Spleen (tissue), 11 donors: Measurements from ENCODE around the gene RAB1A. TPM values are rescaled to one million over a fixed set of nuclear protein-coding genes. Genes with fewer than 3 reads are reported as not detected.

Source experiments
- DNase-seq: peaks from one replicate; pipeline ENCODE4 v3.0.0-alpha.2; 2020
- H3K27ac ChIP-seq, 8 donors: fragments of 200-600 bp; sonication (generic) in 7 of 8; 1 replicate in 4 of 8; 2 replicates in 4 of 8; pipeline versions ENCODE4 v1.5.0 to v1.8.0; 2016 to 2021; ENCODE audit warnings: inconsistent platforms in 4 of 8, mild to moderate bottlenecking in 4 of 8, moderate library complexity in 1 of 8
- H3K27me3 ChIP-seq, 7 donors: fragments of 200-600 bp; sonication (generic) in 6 of 7; replicated peaks in 1 of 7; 1 replicate in 4 of 7; 2 replicates in 3 of 7; pipeline versions ENCODE4 v1.5.0 to v1.8.0; 2016 to 2021; ENCODE audit warnings: inconsistent platforms in 3 of 7, mild to moderate bottlenecking in 1 of 7
- H3K36me3 ChIP-seq, 6 donors: fragments of 200-600 bp; sonication (generic) in 5 of 6; 1 replicate in 4 of 6; 2 replicates in 2 of 6; pipeline versions ENCODE4 v1.5.0 to v1.8.0; 2016 to 2021; ENCODE audit warnings: inconsistent platforms in 2 of 6
- H3K4me1 ChIP-seq, 6 donors: fragments of 200-600 bp; sonication (generic) in 5 of 6; 1 replicate in 3 of 6; 2 replicates in 3 of 6; pipeline versions ENCODE4 v1.5.0 to v1.8.0; 2016 to 2021; ENCODE audit warnings: inconsistent platforms in 3 of 6
- H3K4me3 ChIP-seq, 8 donors: fragments of 200-600 bp; sonication (generic) in 7 of 8; 1 replicate in 4 of 8; 2 replicates in 4 of 8; pipeline versions ENCODE4 v1.5.0 to v1.8.0; 2016 to 2021; ENCODE audit warnings: inconsistent platforms in 4 of 8, mild to moderate bottlenecking in 4 of 8, moderate library complexity in 2 of 8
- H3K9me3 ChIP-seq, 8 donors: fragments of 200-600 bp; sonication (generic) in 7 of 8; 1 replicate in 4 of 8; 2 replicates in 4 of 8; pipeline versions ENCODE4 v1.5.0 to v1.8.0; 2016 to 2021; ENCODE audit warnings: inconsistent platforms in 4 of 8
- POLR2A ChIP-seq, 3 donors: fragments of 450-650 bp; IDR thresholded peaks; one replicate each; pipeline ENCODE4 v1.5.1; 2017; ENCODE audit warnings: antibody characterized with exemption in 3 of 3, mild to moderate bottlenecking in 1 of 3
- POLR2AphosphoS5 ChIP-seq, 3 donors: sonication (generic); formaldehyde crosslinking; IDR thresholded peaks; one replicate each; pipeline ENCODE4 v1.5.1; 2017; ENCODE audit warnings: antibody characterized with exemption in 3 of 3
- WGBS, 5 donors: extraction: QIAGEN DNeasy Blood & Tissue Kit in 3 of 5; methylation state at CpG; one replicate each; pipeline versions ENCODE4 v1.1.5 to v1.1.7; 2013 to 2018; 5-methylcytosine and 5-hydroxymethylcytosine counted together
- intact Hi-C: fragments of 100-400 bp; cut with DNase I; formaldehyde crosslinking; loops from one replicate; pipeline ENCODE4 v1.15.0; 2023; ENCODE audit warnings: low total_unique reads
- polyA plus RNA-seq, 3 donors: library from polyadenylated mRNA; stranded (reverse); fragments of 200-250 nt; gene quantifications; one replicate each; pipeline ENCODE4 v1.2.1, GENCODE V29; 2013
- total RNA-seq, 7 donors: library from RNA; depleted of rRNA in 3 of 7; stranded (reverse); fragments of >200 nt in 3 of 7; fragmentation: NEBNext Ultra II Directional in 4 of 7; extraction: Animal tissue kit (Norgen Biotek cat#: 25700) in 4 of 7; gene quantifications; one replicate each; pipeline versions ENCODE4 v1.1.0 to v1.2.1, GENCODE V29; 2016 to 2021
- TF ChIP-seq, protein P1 (sequence below), 11 experiments: fragments of 200-600 bp in 7 of 11; fragments of 450-650 bp in 4 of 11; sonication (generic) in 4 of 11; IDR thresholded peaks in 8 of 11; conservative IDR thresholded peaks in 3 of 11; 1 replicate in 7 of 11; 2 replicates in 4 of 11; pipeline versions ENCODE4 v1.4.0 to v1.8.0; 2016 to 2021; ENCODE audit warnings: antibody characterized with exemption in 11 of 11, inconsistent platforms in 4 of 11, mild to moderate bottlenecking in 1 of 11
- donor health status: healthy with polysubstance abuse.
- donor health status: DM: no; HTN: no; CAD: no; lungs with moderate emphysema.
- donor health status: DM: no; HTN: no; CAD: no.
- donor health status: Bipolar disorder and iron deficiency.
- donor health status: healthy.
- donor health status: DM: no; HTN: no; CAD: no.
- donor health status: DM: yes; HTN: yes; CAD: no.

Gene RAB1A
- total and polyA plus RNA-seq, 10 donors: 47.7 to 101 (median 88.2) TPM

DNA sequence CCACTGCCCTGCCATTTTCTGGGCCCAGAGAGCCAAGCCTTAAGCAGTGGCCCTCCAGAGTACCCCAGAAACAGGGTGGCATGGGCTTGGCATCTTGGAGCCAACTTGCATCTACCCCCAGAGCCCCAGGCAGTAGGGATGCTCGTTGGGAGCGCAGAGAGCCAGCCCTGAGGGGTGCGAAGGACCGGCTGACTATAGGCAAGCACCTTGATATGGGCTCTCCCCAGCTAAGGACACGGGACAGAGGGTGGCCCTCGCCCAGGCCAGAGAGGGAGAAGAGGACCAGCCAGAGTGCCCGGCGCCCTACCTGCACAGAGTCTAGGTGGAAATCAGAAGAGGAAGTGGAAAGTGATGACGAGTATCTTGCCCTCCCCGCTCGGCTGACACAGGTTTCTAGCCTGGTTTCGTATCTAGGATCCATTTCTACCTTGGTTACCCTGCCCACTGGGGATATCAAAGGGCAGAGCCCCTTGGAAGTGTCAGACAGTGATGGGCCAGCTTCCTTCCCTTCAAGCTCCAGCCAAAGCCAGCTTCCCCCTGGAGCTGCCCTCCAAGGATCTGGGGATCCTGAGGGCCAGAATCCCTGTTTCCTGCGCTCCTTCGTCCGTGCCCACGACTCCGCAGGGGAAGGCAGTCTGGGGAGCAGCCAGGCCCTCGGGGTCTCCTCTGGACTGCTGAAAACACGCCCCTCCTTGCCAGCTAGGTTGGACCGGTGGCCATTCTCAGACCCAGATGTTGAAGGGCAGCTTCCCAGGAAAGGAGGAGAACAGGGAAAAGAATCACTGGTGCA is 57.5 kb downstream of the RAB1A start:
- Histone ChIP-seq H3K27ac (peak overlapping the region in 3 of 8 donors; percentile 1 to 46 (median 26)), H3K4me3 (no peak overlapping the region), H3K27me3 (no peaks in the 10 kb centered on the region), H3K36me3 (peaks cover 0 to 83% (median 38%) of the 10 kb centered on the region in 6 donors), H3K4me1 (peaks cover 26 to 70% (median 48%) of the 10 kb centered on the region in 6 donors), H3K9me3 (no peaks in the 10 kb centered on the region)
- intact Hi-C loops: no loop called here
- TF ChIP-seq POLR2A (IDR thresholded peaks at IDR 0.05): no peak
- TF ChIP-seq POLR2AphosphoS5 (IDR thresholded peaks at IDR 0.05): peak; percentile 6 to 65 (median 31)
- TF ChIP-seq, protein P1, sequence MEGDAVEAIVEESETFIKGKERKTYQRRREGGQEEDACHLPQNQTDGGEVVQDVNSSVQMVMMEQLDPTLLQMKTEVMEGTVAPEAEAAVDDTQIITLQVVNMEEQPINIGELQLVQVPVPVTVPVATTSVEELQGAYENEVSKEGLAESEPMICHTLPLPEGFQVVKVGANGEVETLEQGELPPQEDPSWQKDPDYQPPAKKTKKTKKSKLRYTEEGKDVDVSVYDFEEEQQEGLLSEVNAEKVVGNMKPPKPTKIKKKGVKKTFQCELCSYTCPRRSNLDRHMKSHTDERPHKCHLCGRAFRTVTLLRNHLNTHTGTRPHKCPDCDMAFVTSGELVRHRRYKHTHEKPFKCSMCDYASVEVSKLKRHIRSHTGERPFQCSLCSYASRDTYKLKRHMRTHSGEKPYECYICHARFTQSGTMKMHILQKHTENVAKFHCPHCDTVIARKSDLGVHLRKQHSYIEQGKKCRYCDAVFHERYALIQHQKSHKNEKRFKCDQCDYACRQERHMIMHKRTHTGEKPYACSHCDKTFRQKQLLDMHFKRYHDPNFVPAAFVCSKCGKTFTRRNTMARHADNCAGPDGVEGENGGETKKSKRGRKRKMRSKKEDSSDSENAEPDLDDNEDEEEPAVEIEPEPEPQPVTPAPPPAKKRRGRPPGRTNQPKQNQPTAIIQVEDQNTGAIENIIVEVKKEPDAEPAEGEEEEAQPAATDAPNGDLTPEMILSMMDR (IDR thresholded peaks at IDR 0.05 in 8 of 11, conservative IDR thresholded peaks at IDR 0.05 in 3 of 11): no peak
- DNase-seq: no peak
- 82 to 88% (median 87%) methylated on average over 16 to 20 of the region's 20 CpGs for WGBS, 5 donors

DNA sequence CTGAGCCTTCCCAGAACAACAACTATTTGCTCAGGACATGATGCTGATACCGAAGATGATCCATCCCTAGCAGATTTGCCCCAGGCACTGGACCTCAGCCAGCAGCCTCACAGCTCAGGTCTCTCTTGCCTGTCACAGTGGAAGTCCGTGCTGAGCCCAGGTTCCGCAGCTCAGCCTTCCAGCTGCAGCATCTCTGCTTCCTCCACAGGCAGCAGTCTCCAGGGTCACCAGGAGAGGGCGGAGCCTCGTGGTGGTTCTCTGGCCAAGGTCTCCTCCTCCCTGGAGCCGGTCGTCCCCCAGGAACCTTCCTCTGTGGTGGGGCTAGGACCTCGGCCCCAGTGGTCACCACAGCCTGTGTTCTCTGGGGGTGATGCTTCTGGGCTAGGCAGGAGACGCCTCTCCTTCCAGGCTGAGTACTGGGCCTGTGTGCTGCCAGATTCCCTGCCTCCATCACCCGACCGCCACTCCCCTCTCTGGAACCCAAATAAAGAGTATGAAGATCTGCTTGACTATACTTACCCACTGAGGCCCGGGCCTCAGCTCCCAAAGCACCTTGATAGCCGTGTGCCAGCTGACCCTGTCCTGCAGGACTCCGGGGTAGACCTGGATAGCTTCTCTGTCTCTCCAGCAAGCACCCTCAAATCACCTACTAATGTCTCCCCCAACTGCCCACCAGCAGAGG is 58.3 kb downstream of the RAB1A start:
- peaks cover 26 to 76% (median 50%) of the 10 kb centered on the region in 6 donors for H3K4me1 ChIP-seq
- peaks cover 0 to 78% (median 34%) of the 10 kb centered on the region in 6 donors for H3K36me3 ChIP-seq
- no peak for DNase-seq
- TF ChIP-seq, protein P1 (IDR thresholded peaks at IDR 0.05 in 8 of 11, conservative IDR thresholded peaks at IDR 0.05 in 3 of 11): peak in 3 of 11 experiments; percentile 20 to 37 (median 28)
- TF ChIP-seq POLR2AphosphoS5 (IDR thresholded peaks at IDR 0.05): peak; percentile 3 to 61 (median 41)
- no peak for TF ChIP-seq POLR2A (IDR thresholded peaks at IDR 0.05)
- H3K27me3 ChIP-seq: no peaks in the 10 kb centered on the region
- H3K27ac ChIP-seq: peak overlapping the region in 2 of 8 donors; percentile 26 to 46
- H3K4me3 ChIP-seq: no peak overlapping the region
- WGBS, 5 donors: 73 to 86% (median 80%) methylated on average over 10 to 14 of the region's 14 CpGs
- H3K9me3 ChIP-seq: no peaks in the 10 kb centered on the region
- intact Hi-C loops: no loop called here

DNA sequence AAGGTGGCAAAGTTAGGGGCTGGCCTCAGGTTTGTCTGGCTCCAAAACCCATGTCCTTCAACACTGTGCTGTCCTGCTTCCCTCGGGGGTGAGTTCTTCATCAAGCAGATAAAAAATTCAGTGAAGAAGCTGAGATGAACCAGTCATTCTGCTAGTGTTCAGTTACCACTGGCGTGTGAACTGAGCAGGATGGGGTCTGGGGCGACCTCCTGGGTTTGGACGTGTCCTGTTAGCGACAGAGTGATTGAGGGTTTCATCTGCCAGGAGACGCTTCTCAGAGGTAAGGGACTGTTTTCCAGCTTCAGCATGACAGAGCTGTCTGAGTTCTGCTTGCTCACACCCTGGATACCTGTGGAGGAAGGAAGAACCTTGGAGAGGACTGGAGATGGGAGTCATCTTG is 59.0 kb downstream of the RAB1A start:
- no peak for DNase-seq
- Histone ChIP-seq H3K4me3 (no peak overlapping the region), H3K27me3 (no peaks in the 10 kb centered on the region), H3K27ac (peak overlapping the region in 4 of 8 donors; percentile 5 to 74 (median 26)), H3K9me3 (no peaks in the 10 kb centered on the region), H3K36me3 (peaks cover 0 to 70% (median 34%) of the 10 kb centered on the region in 6 donors), H3K4me1 (peaks cover 19 to 76% (median 45%) of the 10 kb centered on the region in 6 donors)
- 82 to 90% (median 88%) methylated on average over 6 of the region's 6 CpGs for WGBS, 5 donors
- intact Hi-C loops: no loop called here
- TF ChIP-seq, protein P1 (IDR thresholded peaks at IDR 0.05 in 8 of 11, conservative IDR thresholded peaks at IDR 0.05 in 3 of 11): no peak
- TF ChIP-seq POLR2AphosphoS5 (IDR thresholded peaks at IDR 0.05) (no peak), POLR2A (IDR thresholded peaks at IDR 0.05) (no peak)
